ENCODE measurements around the gene TNFAIP6. TPM values are rescaled to one million over a fixed set of nuclear protein-coding genes. Genes with fewer than 3 reads are reported as not detected.
A peak's percentile ranks its signal among the peaks of the same experiment; 100 is the strongest.
"Not testable (repeated sequence)": the region's sequence is repeated elsewhere in the genome, so short reads cannot be mapped to it uniquely, and the experiment has no call there.

Gene TNFAIP6
- total RNA-seq, 8 experiments from 2014 or later = 7.0 to 56.3 (median 31.3) TPM; not detected in 4

- Histone ChIP-seq H3K4me3 (peak overlapping the region in 4 of 5 donors; percentile 79 to 100 (median 92)), H3K4me1 (replicated peaks in 1 of 2) (peaks cover 5 to 6% of the 10 kb centered on the region in 2 donors), H3K27ac (peak overlapping the region in 1 of 2 donors; percentile 99)
- WGBS, 10 experiments = 77 to 100% (median 90%) methylated on average over 1 to 19 of the region's 25 CpGs
- in situ Hi-C loops (cut with MboI; ENCODE audit: low pct_unique_long_range_greater_than_20kb in 2 of 9, low sequenced_read_pairs in 9 of 9, unreplicated experiment in 9 of 9) = loop anchor here in 1 of 9 experiments (25.0 kb wide), 1 partner anchor 1822 kb away; the partner anchor contains the start of gene MMADHC
- no peak for ATAC-seq (replicated peaks in 6 of 8)
Observed at GRCh38 chr2:151408788-151409600, 51.6 kb downstream of the TNFAIP6 start.

- WGBS, 10 experiments = 0 to 3% (median 0%) methylated on average over 1 to 7 of the region's 65 CpGs; no CpG with 5 or more reads in 5 of the 10 experiments
- Histone ChIP-seq H3K27ac (peak within 1 kb of the TSS; percentile 86 to 99), H3K4me1 (replicated peaks in 1 of 2) (peaks cover 5 to 6% of the 10 kb centered on the region in 2 donors), H3K4me3 (peak within 1 kb of the TSS; percentile 75 to 100 (median 89))
- peak; percentile 94 to 97 (median 96) for ATAC-seq (replicated peaks in 6 of 8)
- in situ Hi-C loops (cut with MboI; ENCODE audit: low pct_unique_long_range_greater_than_20kb in 2 of 9, low sequenced_read_pairs in 9 of 9, unreplicated experiment in 9 of 9) = loop anchor here in 1 of 9 experiments (25.0 kb wide), 1 partner anchor 1823 kb away; the partner anchor contains the start of gene MMADHC
Observed at GRCh38 chr2:151409601-151410484, 52.5 kb downstream of the TNFAIP6 start, which contains the start of gene RIF1. Gene RIF1, plus strand, starts transcription at chr2:151409902. Its CDS starts 522 bp downstream, at chr2:151410424.

DNA sequence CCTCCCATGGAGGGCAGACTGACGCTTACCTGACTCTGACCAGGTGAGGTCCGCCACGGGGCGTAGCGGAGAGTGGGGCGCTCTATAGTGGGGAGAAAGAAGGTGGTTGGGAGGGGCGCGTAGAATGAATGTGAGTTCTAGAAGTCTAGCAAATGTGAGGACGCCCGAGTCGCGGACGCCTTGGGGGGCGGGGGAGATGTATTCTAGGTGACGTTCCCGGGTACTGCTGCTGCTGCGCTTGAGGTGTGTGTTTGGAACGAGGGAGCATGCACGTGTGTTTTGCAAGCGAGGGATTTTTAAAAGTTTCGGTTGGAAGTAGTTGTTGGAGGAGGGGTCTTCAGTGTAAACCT, 53.1 kb downstream of the TNFAIP6 start:
- ATAC-seq (replicated peaks in 6 of 8) = peak in 5 of 8 experiments; percentile 4 to 24 (median 5)
- 0 to 6% (median 0%) methylated on average over 2 to 12 of the region's 21 CpGs; no CpG with 5 or more reads in 3 of the 10 experiments for WGBS, 10 experiments
- H3K4me3 ChIP-seq = peak overlapping the region; percentile 75 to 100 (median 89)
- peaks cover 5 to 6% of the 10 kb centered on the region in 2 donors for H3K4me1 ChIP-seq (replicated peaks in 1 of 2)
- H3K27ac ChIP-seq = peak overlapping the region; percentile 86 to 99
- in situ Hi-C loops (cut with MboI; ENCODE audit: low pct_unique_long_range_greater_than_20kb in 2 of 9, low sequenced_read_pairs in 9 of 9, unreplicated experiment in 9 of 9) = loop anchor here in 1 of 9 experiments (25.0 kb wide), 1 partner anchor 1823 kb away; the partner anchor contains the start of gene MMADHC

DNA sequence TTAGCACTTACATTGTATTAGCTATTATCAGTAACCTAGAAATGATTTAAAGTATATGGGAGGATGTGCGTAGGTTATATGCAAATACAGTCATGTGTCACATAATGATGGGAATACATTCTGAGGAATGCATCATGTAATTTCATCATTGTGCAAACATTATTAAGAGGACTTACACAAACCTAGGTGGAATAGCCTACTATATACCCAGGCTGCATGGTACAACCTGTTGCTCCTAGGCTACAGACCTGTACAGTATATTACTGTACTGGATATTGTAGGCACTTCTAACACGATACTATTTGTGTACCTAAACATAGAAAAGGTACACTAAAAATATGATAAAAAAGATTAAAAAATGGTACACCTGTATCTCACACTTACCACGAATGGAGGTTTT, 60.3 kb downstream of the TNFAIP6 start:
- Histone ChIP-seq H3K4me3 (no peak overlapping the region), H3K27ac (no peak overlapping the region), H3K4me1 (replicated peaks in 1 of 2) (no peaks in the 10 kb centered on the region)
- no peak for ATAC-seq (replicated peaks in 6 of 8)
- in situ Hi-C loops (cut with MboI; ENCODE audit: low pct_unique_long_range_greater_than_20kb in 2 of 9, low sequenced_read_pairs in 9 of 9, unreplicated experiment in 9 of 9) = loop anchor here in 1 of 9 experiments (25.0 kb wide), 1 partner anchor 1830 kb away; the partner anchor contains the start of gene MMADHC
- 94 to 100% (median 100%) methylated on average over 1 to 3 of the region's 3 CpGs for WGBS, 10 experiments

- not testable (repeated sequence) for H3K4me3 ChIP-seq; H3K4me1 ChIP-seq (replicated peaks in 1 of 2); ATAC-seq (replicated peaks in 6 of 8); H3K27ac ChIP-seq
- WGBS, 10 experiments = 71 to 98% (median 88%) methylated on average over 3 to 10 of the region's 12 CpGs; no CpG with 5 or more reads in 3 of the 10 experiments
- in situ Hi-C loops (cut with MboI; ENCODE audit: low pct_unique_long_range_greater_than_20kb in 2 of 9, low sequenced_read_pairs in 9 of 9, unreplicated experiment in 9 of 9) = loop anchor here in 1 of 9 experiments (25.0 kb wide), 1 partner anchor 1834 kb away; the partner anchor contains the start of gene MMADHC
Observed at GRCh38 chr2:151421681-151422080, 64.3 kb downstream of the TNFAIP6 start.

DNA sequence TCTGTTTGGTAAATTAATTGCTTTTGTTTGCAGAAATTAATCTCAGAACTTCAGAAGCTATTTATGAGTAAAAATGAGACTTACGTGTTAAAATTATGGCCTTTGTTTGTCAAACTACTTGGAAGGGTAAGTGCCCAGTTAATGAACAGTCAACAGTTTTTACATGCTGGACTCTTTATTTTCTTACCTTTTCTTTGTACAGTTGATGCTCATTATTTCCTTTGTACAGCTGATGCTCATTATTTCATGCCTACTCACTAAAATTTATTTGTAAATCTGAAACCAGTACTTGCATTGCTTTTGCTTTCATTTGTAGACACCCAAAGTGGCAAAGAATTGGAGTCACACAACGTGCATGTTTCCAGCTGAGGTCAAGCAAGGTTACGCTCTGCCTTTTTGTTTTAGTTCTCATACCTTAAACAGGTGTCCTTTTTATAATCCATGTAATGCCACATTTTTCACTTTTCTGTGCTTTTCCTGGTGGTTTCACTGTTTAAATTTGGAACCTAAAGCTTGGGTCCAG, 65.6 kb downstream of the TNFAIP6 start:
- Histone ChIP-seq H3K4me3 (no peak overlapping the region), H3K27ac (no peak overlapping the region), H3K4me1 (replicated peaks in 1 of 2) (no peaks in the 10 kb centered on the region)
- no peak for ATAC-seq (replicated peaks in 6 of 8)
- WGBS, 10 experiments = 67 to 100% (median 97%) methylated on average over 1 to 3 of the region's 3 CpGs; no CpG with 5 or more reads in 1 of the 10 experiments
- in situ Hi-C loops (cut with MboI; ENCODE audit: low pct_unique_long_range_greater_than_20kb in 2 of 9, low sequenced_read_pairs in 9 of 9, unreplicated experiment in 9 of 9) = loop anchor here in 1 of 9 experiments (25.0 kb wide), 1 partner anchor 1836 kb away; the partner anchor contains the start of gene MMADHC

DNA sequence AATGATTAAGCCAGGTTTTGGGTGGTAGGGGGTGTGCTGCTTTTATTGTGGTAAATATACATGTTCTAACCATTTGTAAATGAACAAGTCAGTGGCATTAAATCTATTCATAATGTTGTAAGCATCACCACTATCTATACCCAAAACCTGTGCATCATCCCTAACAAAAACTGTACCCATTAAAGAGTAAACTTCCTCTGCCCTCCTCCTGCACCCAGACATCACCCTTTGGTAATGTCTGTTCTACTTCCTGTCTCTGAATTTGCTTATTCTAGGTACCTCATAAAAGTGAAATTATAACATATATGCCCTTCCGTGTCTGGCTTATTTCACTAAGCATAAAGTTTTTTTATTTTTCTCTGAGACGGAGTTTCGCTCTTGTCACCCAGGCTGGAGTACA, 66.4 kb downstream of the TNFAIP6 start:
- Histone ChIP-seq H3K4me1 (replicated peaks in 1 of 2) (no peaks in the 10 kb centered on the region), H3K27ac (no peak overlapping the region), H3K4me3 (no peak overlapping the region)
- in situ Hi-C loops (cut with MboI; ENCODE audit: low pct_unique_long_range_greater_than_20kb in 2 of 9, low sequenced_read_pairs in 9 of 9, unreplicated experiment in 9 of 9) = loop anchor here in 1 of 9 experiments (25.0 kb wide), 1 partner anchor 1836 kb away; the partner anchor contains the start of gene MMADHC
- no peak for ATAC-seq (replicated peaks in 6 of 8)
- WGBS, 10 experiments = 80 to 100% (median 94%) methylated on average over 1 to 3 of the region's 3 CpGs; no CpG with 5 or more reads in 2 of the 10 experiments

Other genes starting within 250 kb of the TNFAIP6 start
- gene RBM43, start 95.7 kb upstream of the TNFAIP6 start, total RNA-seq = 10 to 100 TPM in 1 of 8 experiments, 1 to 10 TPM in 4, under 1 TPM in 3; 0.22 to 10.6 (median 2.2) TPM
- gene NMI, start 67.9 kb upstream of the TNFAIP6 start, total RNA-seq = 10 to 100 TPM in 2 of 8 experiments, 1 to 10 TPM in 2, under 1 TPM in 3, not detected in 1; 0.11 to 23.1 (median 7.6) TPM
- 10 to 100 TPM; 19.7 to 65.3 (median 29.2) TPM for gene RIF1, start 52.3 kb downstream of the TNFAIP6 start, total RNA-seq